Measurements from ENCODE around the gene NUDT3.
"Not testable (repeated sequence)": the region's sequence is repeated elsewhere in the genome, so short reads cannot be mapped to it uniquely, and the experiment has no call there.

The NUDT3 gene

DNA sequence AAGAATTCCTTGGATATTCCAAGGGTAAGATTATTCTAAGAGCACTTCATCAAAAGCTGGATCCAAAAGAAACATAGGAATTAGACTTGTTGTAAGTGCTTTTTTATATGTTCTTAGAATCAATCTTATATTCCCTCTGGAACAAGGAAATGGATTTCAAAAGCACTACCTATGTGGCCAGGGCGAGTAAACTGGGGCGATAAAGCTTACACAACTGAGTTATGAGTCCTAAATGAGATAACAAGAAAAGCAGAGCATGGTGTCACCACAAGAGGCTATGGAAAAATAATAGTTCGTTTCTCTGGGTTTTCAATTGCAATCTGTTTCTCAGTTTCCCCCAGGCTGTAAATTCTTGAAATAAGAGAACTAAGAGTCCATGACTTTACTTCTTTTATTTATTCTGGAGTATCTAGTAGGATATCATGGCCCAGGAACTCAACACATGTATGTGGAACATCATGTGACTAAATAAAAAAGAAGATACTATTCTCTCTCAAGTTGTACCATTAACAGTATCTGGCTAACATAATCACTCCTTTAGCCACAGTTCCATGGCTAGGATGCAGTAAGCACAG lies 51.5 kb downstream of the NUDT3 start:
- DNase-seq, result no peak

GRCh38 chr6:34340394-34340793 lies 52.1 kb downstream of the NUDT3 start:
- no peak for DNase-seq

- DNase-seq, result no peak
Observed at GRCh38 chr6:34339971-34340370, 52.5 kb downstream of the NUDT3 start.

GRCh38 chr6:34339432-34339831 lies 53.0 kb downstream of the NUDT3 start:
- DNase-seq, result no peak

DNA sequence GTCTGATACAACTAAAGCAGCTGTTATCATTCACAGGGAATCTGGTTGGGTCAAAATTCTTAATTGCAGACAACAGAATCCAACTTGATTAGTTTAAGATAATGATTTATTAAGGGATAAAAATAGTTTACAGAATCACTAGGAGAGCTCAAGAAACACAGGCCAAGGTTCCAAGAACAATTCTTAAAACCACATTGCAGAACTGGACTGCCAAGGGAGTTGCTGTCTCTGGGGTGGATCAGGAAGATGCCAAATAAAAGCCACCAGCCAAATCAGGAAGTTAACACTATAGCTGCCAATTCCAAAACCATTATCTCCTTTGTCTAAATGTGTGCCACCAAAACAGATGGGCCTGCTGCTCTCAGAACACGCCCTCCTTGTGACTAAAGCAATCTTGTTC lies 53.7 kb downstream of the NUDT3 start:
- no peak for DNase-seq

DNA sequence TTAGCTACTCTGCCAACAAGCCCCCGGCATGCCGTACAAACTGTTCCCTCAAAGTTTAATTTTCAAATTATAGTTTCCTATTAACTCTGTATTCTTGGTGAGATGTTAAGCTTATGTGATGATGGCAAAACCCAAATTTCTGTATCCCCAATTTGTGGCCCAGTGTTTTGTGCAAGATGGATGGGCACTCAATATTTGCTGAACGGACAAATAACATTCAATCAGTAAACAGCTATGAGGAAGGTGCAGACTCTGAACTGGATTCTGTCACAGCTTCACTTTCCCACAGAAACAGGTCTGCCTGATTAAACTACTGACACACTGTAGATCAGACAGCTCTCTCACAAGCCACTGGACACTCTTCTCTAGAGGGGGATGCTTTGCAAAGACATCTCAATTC lies 54.1 kb downstream of the NUDT3 start:
- DNase-seq, result no peak

DNA sequence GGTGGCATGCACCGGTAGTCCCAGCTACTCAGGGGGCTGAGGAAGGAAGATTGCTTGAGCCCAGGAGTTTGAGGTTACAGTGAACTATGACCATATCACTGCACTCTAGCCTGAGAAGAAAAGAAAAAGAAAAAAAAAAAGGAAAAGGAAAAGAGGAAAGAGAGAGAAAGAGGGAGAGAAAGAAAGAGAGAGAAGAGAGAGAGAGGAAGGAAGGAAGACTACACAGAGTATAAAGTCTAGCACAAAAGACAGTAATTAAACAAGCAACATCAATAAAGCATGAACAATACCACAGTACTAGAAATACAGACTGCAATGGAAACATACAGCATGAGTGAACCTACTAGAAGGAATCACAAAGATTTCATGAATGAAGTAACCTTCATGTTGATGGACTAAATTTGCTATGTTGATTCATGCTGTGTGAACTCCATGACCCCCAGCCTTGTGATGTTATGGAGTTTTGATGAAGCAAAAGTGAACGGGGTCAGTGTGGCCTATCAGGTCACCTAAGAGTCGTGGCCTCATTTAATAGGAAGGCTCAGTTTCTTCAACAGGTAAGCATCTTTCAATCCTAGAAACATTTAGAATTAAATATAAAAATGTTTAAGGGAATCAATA lies 57.6 kb downstream of the NUDT3 start:
- DNase-seq, result no peak

DNA sequence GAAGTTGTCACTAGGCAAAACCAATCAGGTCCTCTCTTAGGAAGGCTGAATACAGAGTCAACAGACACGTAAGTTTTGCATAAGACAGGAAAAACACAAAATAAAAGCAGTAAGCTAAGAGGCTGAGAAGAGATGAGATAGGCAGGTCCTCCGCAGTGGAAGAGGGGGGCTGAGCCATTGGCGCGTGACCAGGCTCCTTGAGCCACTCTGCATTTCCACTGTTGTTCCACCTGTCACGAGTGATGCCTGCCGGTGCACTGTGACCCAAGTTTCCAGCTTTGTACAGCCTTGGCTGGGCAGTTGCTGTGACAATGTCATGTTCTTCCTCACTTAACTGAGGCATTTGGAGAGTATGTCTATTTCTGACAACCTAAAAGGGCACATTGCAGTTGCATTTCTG lies 58.6 kb downstream of the NUDT3 start:
- no peak for DNase-seq

DNA sequence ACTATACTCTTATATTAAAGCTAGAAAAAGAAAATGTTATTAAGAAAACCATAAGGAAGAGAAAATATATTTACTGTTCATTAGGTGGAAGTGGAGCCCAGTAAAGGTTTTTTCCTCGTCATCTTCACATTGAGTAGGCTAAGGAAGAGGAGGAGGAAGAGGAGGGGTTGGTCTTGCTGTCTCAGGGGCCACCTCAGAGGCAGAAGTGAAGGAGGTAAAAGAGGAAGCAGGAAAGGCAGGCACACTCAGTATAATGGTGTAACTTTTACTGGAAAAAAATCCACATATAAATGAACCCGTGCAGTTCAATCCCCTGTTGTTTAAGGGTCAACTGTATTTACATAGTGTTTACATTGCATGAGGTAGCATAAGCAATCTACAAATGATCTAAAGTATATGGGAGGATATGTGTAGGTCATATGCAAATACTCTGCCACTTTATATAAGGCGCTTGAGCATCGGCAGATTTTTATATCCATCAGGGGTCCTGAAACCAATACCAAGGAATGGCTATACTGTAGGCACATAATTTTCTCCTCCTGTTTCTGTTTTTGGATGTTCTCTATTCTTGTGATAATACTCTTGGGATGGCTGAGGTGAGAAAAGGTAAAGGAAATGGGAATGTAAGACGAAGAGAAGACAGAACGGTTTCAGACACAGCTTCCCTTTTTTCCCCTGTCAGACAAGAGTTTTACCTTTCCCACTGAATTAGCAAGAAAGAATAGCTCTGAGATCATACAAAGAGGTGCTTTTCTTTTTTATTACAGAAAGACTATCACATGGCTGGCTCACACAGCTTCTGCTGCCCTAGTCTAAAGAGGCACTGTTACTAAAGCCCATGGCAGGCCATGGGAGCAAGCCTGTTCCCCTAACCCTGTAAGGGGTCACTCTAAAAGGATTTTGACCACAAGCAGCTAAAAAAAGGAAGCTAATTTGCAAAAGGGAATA lies 59.9 kb downstream of the NUDT3 start:
- no peak for DNase-seq

DNA sequence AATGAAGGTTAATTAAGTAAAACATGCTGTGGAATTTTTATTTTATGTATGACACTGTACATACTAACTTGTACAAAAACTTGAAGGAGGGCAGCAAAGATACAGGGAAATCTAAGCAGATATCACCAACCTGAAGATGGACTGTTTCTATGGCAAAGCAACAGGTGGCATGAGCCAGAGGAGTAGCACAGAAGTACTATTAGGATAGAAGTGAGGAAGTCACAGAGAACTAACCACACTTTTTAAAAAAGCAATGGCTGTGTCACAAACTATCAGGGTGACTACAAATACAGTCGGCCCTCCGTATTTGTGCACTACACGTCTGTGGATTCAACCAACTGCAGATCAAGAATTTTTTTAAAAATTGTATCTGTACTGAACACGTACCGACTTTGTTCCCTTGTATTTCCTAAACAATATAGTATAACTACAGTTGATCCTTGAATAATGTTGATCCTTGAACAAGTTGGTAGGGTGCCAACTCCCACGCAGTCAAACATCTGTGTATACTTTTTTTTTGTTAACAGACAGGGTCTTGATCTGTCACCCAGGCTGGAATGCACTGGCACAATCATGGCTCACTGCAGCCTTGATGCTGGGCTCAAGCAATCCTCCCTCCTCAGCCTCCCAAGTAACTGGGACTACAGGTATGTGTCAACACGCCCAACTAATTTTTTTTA lies 61.0 kb downstream of the NUDT3 start:
- DNase-seq, result no peak

DNA sequence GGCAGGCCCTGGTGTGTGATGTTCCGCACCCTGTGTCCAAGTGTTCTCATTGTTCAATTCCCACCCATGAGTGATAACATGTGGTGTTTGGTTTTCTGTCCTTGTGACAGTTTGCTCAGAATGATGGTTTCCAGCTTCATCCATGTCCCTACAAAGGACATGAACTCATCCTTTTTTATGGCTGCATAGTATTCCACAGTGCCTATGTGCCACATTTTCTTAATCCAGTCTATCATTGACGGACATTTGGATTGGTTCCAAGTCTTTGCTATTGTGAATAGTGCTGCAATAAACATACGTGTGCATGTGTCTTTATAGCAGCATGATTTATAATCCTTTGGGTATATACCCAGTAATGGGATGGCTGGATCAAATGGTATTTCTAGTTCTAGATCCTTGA lies 62.7 kb downstream of the NUDT3 start:
- DNase-seq, result not testable (repeated sequence)

GRCh38 chr6:34328969-34329368 lies 63.5 kb downstream of the NUDT3 start:
- no peak for DNase-seq

DNA sequence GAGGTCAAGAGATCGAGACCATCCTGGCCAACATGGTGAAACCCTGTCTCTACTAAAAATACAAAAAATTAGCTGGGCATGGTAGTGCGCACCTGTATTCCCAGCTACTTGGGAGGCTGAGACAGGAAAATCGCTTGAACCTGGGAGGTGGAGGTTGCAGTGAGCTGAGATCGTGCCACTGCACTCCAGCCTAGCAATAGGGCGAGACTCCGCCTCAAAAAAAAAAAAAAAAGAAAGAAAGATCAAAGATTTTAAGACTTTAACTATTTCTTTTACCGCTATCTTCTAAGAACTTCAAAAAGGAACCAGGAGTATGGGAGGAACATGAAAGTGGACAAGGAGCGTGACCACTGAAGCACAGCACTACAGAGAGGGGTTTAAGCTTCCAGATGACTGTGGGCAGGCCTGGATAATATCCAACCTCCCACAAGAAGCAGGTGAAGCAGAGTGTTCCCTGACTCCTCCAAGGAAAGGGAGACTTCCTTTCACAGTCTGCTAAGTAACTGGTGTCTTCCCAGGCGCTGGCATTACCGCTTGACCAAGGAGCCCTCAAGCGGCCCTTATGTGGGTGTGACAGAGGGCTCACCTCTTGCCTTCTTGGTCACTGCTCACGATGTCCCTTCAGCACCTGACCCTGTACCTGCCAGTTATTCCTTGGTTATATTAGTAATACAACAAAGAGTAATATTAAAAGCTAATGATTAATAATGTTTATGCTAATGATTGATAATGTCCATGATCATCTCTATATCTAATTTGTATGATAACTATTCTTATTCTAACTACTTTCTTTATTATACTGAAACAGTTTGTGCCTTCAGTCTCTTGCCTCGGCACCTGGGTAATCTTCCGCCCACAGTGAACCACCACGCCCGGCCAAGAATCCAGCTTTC lies 64.9 kb downstream of the NUDT3 start:
- DNase-seq, result not testable (repeated sequence)

DNA sequence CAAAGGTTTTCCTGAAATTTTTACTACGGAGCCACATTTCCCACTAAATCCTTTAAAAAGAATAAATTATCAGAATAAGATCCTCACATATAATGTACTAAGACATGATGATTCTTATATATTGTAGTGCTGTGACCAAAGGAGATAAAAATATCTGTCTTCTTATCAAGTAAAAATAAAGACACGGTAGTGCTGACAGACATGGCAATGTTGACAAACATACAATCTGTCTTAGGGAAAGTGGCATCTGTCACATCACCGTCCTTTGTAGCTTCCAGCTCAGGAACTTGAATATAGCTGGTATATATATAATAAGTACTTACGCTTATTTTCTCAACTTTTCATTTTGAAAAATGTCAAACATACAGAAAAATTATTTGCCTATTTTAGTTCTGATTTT lies 66.8 kb downstream of the NUDT3 start:
- DNase-seq, result no peak

DNA sequence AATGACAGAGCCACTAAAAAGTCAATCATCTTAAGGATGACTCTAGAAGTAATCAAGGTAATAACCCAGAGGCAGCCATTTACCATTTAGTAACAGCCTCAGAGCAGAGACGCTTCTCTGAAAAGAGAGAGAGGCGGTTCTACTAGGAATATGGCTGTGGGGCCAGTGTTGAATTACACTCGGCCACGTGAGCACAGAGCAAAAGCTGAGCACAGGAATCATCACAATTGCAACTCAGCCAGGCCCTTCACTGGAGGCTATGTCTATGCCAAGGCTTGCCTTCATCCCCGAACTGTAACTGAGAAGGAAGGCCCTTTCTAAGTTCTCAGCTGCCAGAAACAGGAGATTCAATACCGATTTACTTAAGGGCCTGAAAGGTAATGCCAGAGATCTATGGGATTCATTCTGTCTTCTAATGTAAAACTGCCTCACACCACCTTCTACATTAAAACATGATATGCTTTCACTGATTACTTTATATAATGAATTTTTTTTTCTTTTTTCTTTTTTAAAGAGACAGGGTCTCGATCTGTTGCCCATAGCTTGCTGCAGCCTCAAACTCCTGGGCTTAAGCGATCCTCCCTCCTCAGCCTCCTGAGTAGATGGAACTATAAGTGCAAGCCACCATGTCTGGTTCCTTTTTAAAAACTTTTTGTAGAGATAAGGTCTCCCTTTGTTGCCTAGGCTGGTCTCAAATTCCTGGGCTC lies 67.6 kb downstream of the NUDT3 start:
- DNase-seq, result no peak

GRCh38 chr6:34324221-34324620 lies 68.2 kb downstream of the NUDT3 start:
- DNase-seq, result not testable (repeated sequence)

DNA sequence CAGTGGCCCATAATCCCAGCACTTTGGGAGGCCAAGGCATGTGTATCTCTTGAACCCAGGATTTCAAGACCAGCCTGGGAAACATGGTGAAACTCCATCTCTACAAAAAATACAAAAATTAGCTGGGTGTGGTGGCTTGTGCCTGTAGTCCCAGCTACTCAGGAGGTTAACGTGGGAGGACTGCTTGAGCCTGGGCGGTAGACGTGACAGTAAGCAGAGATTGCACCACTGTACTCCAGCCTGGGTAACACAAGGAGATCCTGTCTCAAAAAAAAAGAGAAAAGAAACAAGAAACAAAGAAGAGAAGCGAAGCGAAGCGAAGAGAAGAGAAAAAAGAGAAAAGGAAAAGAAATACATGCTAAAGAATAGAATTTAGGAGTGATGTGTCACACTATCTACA lies 69.2 kb downstream of the NUDT3 start:
- no peak for DNase-seq

GRCh38 chr6:34322732-34323131 lies 69.7 kb downstream of the NUDT3 start:
- DNase-seq, result no peak

DNA sequence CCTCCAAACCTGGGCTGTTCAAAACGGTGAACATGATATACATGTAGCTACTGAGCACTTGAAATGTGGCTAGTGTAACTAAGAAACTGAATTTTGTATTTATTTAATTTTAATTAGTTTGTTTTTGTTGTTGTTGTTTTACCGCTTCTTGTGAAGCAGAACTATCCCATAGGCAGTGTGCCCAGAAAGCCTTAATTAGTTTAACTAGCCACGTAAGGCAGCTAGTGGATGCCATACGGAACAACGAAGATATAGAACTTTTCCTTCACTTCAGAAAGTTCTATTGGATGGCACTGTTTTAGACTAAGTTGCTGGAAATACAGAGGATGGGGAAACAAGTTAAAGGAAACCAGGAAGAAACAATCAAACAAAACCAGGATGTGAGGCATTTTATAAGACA lies 70.6 kb downstream of the NUDT3 start:
- DNase-seq, result no peak

GRCh38 chr6:34319471-34319885 lies 73.0 kb downstream of the NUDT3 start:
- DNase-seq, result no peak
